HG02884 (cell line): ENCODE measurements around the gene ZNF106.

ENCODE experiments used
- ATAC-seq: cut with Tn5 transposase; IDR thresholded peaks from one replicate; pipeline ENCODE4 v1.9.1; 2021; ENCODE audit warnings: mild to moderate bottlenecking, moderate library complexity; ENCODE audit not compliant: unreplicated experiment

The ZNF106 gene

DNA sequence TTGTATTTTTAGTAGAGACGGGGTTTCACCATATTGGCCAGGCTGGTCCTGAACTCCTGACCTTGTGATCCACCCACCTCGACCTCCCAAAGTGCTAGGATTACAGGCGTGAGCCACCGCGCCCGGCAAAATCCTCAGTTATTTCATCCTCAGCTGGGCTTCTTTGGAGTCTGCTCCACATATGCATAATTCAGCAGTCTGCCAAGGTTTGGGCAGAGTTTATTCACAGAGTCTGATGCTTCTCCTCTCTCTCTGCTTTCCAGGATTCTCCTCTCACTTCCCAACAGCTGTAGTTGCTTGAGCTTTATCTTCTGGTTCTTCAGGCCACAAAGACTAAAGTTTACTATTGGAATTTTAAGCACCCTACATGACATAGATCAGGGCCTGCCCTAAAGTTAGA, 8.2 kb downstream of the ZNF106 start:
- ATAC-seq, result no peak

- ATAC-seq, result no peak
Measured at GRCh38 chr15:42474827-42475226, 16.1 kb downstream of the ZNF106 start.

- no peak for ATAC-seq
Measured at GRCh38 chr15:42471002-42471401, 19.9 kb downstream of the ZNF106 start.

- ATAC-seq, result no peak
Measured at GRCh38 chr15:42465520-42466259, 25.3 kb downstream of the ZNF106 start.

DNA sequence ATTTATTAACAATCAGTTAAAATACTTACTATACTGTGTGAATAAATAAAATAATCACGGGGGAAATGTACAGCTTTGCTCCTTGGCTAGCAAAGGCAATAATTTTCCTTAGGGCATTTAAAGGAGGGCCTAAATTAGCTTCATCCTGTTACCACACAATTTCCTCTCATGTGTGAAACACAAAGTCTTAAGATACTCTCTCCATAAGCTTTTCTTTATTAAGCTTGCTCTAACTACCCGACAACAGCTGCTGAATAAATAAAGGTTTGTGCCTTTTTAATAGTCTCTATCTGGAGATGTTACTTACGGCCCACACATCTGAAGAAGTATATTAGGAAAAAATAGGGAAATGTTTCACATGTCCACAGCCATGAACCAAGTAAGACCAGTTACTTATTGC, 29.7 kb downstream of the ZNF106 start:
- no peak for ATAC-seq

GRCh38 chr15:42457445-42458442, 33.2 kb downstream of the ZNF106 start:
- ATAC-seq, result no peak

DNA sequence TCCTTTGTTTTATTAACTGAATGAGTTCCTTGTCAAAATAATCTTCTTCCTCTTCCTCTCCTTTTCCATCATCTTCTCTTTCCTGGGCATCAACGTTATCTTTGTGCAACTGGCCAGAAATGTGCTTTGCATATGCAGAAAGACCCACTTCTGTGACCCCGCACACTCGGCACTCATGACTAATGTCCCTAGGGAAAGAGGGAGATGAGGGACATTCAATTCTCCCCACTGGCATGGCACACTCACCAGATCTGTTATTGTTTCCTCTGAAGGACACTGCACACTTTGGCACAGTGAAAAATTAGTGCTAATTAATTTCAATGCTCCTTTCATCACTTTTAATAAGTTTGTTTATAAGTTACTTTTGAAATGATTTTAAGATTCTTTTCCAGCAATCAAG, 34.0 kb downstream of the ZNF106 start:
- ATAC-seq, result no peak

DNA sequence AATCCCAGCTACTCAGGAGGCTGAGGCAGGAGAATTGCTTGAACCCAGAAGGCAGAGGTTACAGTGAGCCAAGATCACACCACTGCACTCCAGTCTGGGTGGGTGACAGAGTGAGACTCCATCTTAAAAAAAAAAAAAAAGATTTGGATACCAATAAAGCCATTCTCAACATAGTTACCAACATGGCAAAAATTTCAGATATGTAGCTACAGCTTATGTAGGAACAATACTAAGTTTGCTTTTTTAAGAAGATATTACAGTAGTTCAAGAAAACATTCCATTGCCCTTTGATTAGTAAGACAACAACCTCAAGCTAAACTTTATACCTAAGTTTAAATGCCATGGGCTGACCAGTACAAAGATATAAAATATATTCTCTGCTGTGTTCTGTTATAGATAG, 34.4 kb downstream of the ZNF106 start:
- ATAC-seq, result no peak

DNA sequence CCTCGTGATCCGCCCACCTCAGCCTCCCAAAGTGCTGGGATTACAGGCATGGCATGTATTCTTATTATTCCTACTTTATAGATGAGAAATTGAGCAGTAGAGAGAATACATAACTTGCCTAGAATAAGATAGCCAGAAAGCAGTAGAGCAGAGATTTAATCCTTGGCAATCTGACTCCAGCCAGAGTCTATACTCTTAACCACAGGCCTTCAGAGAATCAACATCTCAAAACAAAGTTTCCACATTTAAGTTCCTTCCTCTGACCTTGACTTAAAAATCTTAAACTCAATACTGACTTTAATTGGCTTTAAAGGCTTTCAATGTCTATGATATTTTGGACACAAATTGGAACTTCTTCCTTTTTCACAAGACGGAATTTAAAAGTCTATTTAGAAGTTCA, 37.1 kb downstream of the ZNF106 start:
- ATAC-seq, result no peak

DNA sequence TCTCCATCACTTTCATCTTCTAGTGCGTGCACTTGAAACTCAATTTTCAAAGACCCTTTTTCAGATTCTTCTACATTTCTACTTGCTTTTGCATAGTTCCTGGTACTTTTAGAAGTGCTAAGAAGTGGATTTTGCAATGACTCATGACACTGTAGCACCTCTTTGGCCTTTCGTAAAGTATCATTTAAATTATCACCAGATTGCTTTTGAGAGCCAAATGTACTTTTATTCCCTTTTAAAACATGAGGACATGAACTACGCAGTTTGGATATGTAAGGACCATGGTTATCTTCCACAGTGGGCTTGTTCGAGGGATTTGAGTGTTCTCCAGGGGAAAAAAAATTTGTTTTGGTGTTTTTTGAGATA, 40.5 kb downstream of the ZNF106 start:
- no peak for ATAC-seq

DNA sequence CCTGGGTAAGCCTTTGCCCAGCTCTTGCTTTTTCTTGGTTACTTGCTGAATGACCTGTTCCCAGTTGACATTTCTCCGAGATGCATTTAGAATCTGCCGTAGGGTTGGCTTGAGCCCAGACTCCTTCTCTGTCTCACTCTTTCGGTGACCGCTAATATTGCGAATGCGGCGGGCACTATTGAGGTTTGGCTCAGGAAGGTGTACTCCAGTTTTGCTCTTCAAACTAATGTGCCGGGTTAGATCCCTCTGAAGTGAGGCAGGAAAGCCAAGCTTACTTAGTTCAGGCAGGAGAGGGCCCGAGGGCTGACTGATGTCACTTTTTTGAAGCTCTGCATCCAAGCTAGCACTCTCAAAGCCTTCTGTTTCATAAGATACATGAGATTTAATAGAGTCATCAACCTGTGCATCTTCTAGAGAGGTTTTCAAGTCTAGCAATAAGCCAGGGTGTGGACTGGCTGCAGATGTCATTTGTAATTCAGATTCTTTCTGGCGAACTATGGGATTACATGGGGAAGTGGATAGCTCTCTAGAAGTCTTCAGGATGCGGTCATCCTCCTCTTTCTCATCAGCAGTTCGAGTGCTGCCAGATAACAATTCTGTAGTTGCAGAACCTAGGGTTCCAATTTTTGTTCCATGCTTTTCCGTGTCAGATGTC, 41.0 kb downstream of the ZNF106 start:
- ATAC-seq, result no peak

- ATAC-seq, result no peak
Measured at GRCh38 chr15:42448281-42448680, 42.7 kb downstream of the ZNF106 start.

DNA sequence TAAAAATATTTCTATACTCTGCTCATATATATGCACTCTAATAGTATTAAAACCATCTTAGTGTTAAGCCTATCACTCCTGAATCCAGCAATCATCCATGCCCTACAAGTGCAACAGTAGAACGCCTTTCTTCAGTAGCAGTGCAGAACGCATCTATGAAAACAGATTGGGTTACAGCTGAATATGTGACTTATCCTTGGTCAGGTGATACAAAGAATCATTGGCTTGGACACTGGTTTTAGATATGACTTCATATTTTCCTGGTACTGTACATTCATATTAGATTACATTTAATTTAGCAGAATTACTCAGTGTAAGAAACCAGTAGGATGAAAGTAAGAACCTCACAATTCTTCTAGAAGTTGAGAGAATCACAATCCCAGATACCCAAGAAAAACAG, 43.3 kb downstream of the ZNF106 start:
- ATAC-seq, result no peak

- ATAC-seq, result no peak
Measured at GRCh38 chr15:42445551-42445950, 45.4 kb downstream of the ZNF106 start.

DNA sequence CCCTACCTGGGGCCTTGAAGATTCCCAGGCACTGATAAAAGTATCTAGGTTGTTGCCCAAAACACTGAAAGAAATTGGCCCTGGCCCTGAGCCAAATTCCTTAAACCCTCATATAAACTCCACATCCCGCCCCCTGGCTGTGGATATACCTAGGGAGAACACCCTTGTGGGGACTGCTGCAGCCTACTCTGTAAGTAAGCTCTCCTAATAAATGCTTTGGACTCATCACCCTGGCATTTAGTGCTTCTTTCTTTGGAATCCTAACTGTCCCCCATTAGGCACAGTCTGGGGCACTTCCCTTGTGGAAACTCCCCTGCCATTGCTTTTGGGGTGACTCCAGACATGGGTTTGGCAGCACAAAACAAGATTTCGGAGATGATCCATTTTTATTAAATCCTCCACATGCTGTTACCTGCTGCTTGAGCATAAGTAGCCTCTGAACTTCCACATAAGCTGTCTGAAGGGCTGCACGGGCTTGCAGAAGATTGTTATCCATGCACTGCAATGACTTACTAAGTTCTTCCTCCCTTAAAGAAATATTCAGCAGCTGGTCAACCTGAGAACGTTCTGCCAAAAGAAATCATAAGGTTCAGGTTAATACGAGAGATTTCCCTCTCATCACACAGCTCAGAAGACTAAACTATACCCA, 46.4 kb downstream of the ZNF106 start:
- ATAC-seq, result no peak

- no peak for ATAC-seq
Measured at GRCh38 chr15:42427429-42428223, 63.3 kb downstream of the ZNF106 start.

DNA sequence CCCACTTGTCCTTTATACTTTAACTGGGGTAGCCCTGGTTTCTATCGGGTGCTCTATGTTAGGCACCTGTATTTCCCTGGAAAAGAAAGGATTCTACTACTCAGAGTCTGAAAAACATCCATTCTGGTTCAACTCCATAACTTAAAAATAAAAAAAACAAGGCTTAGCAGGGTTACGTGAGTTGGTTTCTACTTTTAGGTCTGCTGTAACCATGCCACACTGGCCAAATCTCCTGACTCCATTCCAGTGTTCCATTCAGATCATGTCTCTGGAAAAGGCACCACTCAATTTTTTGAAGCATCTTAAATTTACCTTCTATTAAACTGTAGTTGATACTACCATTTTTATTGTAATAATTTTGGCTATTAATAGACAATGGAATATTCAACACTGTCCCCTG, 69.6 kb downstream of the ZNF106 start:
- no peak for ATAC-seq

- ATAC-seq, result no peak
Measured at GRCh38 chr15:42419369-42419768, 71.6 kb downstream of the ZNF106 start.

DNA sequence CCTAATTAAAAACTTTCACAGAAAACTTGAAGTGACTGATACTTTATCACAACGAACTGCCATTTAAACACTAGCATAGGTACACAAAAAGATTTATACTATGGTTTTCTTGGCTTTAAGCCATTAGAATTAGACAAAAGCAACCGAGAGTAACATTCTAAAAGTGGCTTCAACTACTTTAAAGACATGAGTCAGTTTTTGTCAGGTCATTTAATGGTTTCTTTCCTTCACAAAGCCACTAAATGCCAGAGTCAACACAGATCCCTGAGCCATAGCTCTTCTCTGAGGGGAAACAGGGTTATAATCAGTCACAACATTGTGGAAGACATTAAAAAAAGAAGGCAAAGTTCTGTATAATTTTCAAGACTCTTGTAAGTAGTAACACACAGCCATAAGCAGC, 77.0 kb downstream of the ZNF106 start:
- no peak for ATAC-seq

DNA sequence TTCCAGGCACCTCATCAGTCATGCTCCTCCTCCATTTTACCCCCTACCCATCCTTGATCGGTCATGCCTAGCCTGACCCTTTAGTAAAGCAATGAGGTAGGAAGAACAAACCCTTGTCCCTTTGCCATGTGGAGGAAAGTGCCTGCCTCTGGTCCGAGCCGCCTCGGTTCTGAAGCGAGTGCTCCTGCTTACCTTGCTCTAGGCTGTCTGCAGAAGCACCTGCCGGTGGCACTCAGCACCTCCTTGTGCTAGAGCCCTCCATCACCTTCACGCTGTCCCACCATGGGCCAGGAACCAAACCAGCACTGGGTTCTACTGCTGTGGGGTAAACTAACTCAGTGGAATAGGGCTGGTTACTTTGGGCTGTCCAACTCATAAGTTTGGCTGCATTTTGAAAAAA, 79.1 kb downstream of the ZNF106 start:
- no peak for ATAC-seq
